Colonic mucosa (tissue), 4 donors: ENCODE results near the gene BLCAP. TPM values are rescaled to one million over a fixed set of nuclear protein-coding genes. Genes with fewer than 3 reads are reported as not detected.

Source experiments
- DNase-seq: peaks from one replicate; pipeline ENCODE4 v3.0.0-alpha.2; 2020
- H3K27ac ChIP-seq: fragments of 200-600 bp; one replicate; pipeline ENCODE4 v1.8.0; 2021
- H3K27me3 ChIP-seq: fragments of 200-600 bp; one replicate; pipeline ENCODE4 v1.8.0; 2021
- H3K36me3 ChIP-seq: fragments of 200-600 bp; one replicate; pipeline ENCODE4 v1.8.0; 2021
- H3K4me1 ChIP-seq: fragments of 200-600 bp; one replicate; pipeline ENCODE4 v1.8.0; 2021; ENCODE audit warnings: mild to moderate bottlenecking
- H3K4me3 ChIP-seq: fragments of 200-600 bp; one replicate; pipeline ENCODE4 v1.8.0; 2021
- H3K9ac ChIP-seq, 2 donors: one replicate each; pipeline ENCODE4 v1.7.0; 2013; ENCODE audit warnings: control low read depth in 2 of 2, low read depth in 2 of 2, low read length in 2 of 2
- H3K9me3 ChIP-seq: fragments of 200-600 bp; one replicate; pipeline ENCODE4 v1.8.0; 2021
- CTCF ChIP-seq: fragments of 200-600 bp; IDR thresholded peaks from one replicate; pipeline ENCODE4 v1.8.0; 2022; ENCODE audit warnings: antibody characterized with exemption, mild to moderate bottlenecking
- intact Hi-C: fragments of 100-400 bp; cut with DNase I; formaldehyde crosslinking; loops from one replicate; pipeline ENCODE4 v1.14.1; 2022
- total RNA-seq, 2 donors: library from RNA; stranded (reverse); fragmentation: NEBNext Ultra II Directional in 1 of 2; extraction: Animal tissue kit (Norgen Biotek cat#: 25700) in 1 of 2; gene quantifications; one replicate each; pipeline ENCODE4 v1.2.1, GENCODE V29; 2021
- donor health status: healthy.
- donor health status: DM: no; HTN: no; CAD: no.
- donor health status: DM: no; HTN: no; CAD: no.

BLCAP gene
- total RNA-seq, 2 donors from 2014 or later = 87.2 to 103 TPM

GRCh38 chr20:37573626-37574198, 46.0 kb upstream of the BLCAP start:
- Histone ChIP-seq H3K4me3 (no peak overlapping the region), H3K4me1 (no peaks in the 10 kb centered on the region), H3K9me3 (no peaks in the 10 kb centered on the region), H3K27me3 (no peaks in the 10 kb centered on the region), H3K27ac (no peak overlapping the region), H3K9ac (no peak overlapping the region), H3K36me3 (no peaks in the 10 kb centered on the region)
- intact Hi-C loops = no loop called here
- TF ChIP-seq CTCF = no peak
- no peak for DNase-seq

DNA sequence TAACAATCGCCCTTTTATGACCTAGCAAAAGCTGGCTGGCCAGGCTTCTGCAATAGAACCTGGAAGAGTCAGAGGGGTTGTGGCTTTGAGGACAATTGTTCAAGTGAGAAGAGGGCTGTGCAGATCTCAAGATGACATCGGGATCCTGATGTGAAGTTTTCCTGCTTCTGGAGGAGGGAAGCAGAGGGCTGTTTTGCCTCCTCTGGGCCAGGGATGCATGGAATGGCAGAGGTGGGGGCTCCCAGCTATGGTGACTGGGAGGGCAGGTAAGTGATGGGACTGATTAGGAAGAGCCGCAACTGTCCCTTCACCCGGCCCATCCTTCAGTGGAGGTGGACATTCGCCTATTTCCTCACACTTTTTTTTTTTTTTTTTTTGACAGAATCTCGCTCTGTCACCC, 43.4 kb upstream of the BLCAP start:
- H3K9me3 ChIP-seq = no peaks in the 10 kb centered on the region
- no peaks in the 10 kb centered on the region for H3K4me1 ChIP-seq
- TF ChIP-seq CTCF = no peak
- DNase-seq = no peak
- H3K36me3 ChIP-seq = no peaks in the 10 kb centered on the region
- intact Hi-C loops = no loop called here
- no peak overlapping the region for H3K9ac ChIP-seq
- H3K27ac ChIP-seq = no peak overlapping the region
- no peak overlapping the region for H3K4me3 ChIP-seq
- peaks cover under 1% of the 10 kb centered on the region for H3K27me3 ChIP-seq

DNA sequence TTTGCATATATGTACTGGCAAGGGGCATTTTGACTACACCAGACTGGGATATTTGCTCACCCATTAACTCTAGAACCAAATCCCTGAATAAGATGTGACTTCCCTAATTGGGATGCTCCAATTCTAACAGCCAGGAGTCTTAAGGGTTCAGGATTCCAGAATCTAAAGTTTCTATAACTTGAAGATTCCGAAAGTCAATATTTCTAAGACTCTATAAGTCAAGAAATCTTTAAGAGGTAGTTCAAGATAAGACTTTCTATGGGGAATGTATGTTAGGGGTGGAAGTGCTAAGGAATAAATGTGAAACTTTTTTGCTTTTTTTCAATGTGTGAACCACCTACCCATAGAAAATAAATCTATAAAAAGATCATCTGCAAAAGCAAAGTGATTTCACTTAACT, 42.7 kb upstream of the BLCAP start:
- no peak for TF ChIP-seq CTCF
- no peak for DNase-seq

GRCh38 chr20:37567671-37568588, 40.3 kb upstream of the BLCAP start:
- Histone ChIP-seq H3K9me3 (no peaks in the 10 kb centered on the region), H3K36me3 (no peaks in the 10 kb centered on the region), H3K4me3 (no peak overlapping the region), H3K4me1 (no peaks in the 10 kb centered on the region), H3K9ac (no peak overlapping the region), H3K27ac (no peak overlapping the region), H3K27me3 (peaks cover 10% of the 10 kb centered on the region)
- DNase-seq = no peak
- intact Hi-C loops = no loop called here
- no peak for TF ChIP-seq CTCF

More for the DNA sequence above, 42.7 kb upstream of the BLCAP start:
- H3K4me1 ChIP-seq = no peaks in the 10 kb centered on the region
- intact Hi-C loops = no loop called here
- no peak overlapping the region for H3K9ac ChIP-seq
- H3K4me3 ChIP-seq = no peak overlapping the region
- no peaks in the 10 kb centered on the region for H3K9me3 ChIP-seq
- H3K36me3 ChIP-seq = no peaks in the 10 kb centered on the region
- H3K27me3 ChIP-seq = peaks cover 7% of the 10 kb centered on the region
- H3K27ac ChIP-seq = no peak overlapping the region

DNA sequence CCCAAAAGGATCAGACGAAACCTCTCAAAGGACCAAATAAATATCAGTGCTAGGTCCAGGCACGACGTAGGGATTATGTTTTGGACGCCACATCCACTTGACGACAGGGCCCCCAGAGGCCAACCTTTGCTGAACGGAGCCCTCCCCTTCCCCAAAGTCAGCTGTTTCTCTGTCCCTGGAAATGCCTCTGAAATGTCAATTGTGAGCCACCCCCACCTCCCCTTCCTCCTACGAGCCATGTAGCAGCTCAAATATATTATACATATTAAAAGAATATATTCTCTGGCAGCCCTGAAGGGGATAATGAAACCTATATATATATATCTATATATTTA, 39.6 kb upstream of the BLCAP start:
- Histone ChIP-seq H3K9me3 (no peaks in the 10 kb centered on the region), H3K27me3 (peaks cover 10% of the 10 kb centered on the region), H3K27ac (no peak overlapping the region), H3K4me3 (no peak overlapping the region), H3K9ac (no peak overlapping the region), H3K36me3 (no peaks in the 10 kb centered on the region), H3K4me1 (no peaks in the 10 kb centered on the region)
- no peak for DNase-seq
- intact Hi-C loops = no loop called here
- no peak for TF ChIP-seq CTCF
